WI38 (cell line): ENCODE data around the gene A2ML1.
"Not testable (repeated sequence)": the region's sequence is repeated elsewhere in the genome, so short reads cannot be mapped to it uniquely, and the experiment has no call there.

Source experiments
- H3K4me3 ChIP-seq: 2 replicates; pipeline ENCODE4 v1.5.1; 2011; ENCODE audit warnings: low read depth, mild to moderate bottlenecking, control low read depth, low read length
- CTCF ChIP-seq: IDR thresholded peaks from 2 replicates; pipeline ENCODE4 v1.5.1; 2012; ENCODE audit warnings: low read depth, mild to moderate bottlenecking, control low read depth, low read length

The A2ML1 gene

GRCh38 chr12:8894378-8894777 lies 72.0 kb downstream of the A2ML1 start:
- TF ChIP-seq CTCF, result no peak
- no peak overlapping the region for H3K4me3 ChIP-seq

- TF ChIP-seq CTCF, result no peak
- H3K4me3 ChIP-seq, result no peak overlapping the region
Observed at GRCh38 chr12:8894986-8895385, 72.6 kb downstream of the A2ML1 start.

- H3K4me3 ChIP-seq, result no peak overlapping the region
- no peak for TF ChIP-seq CTCF
Observed at GRCh38 chr12:8897081-8897480, 74.7 kb downstream of the A2ML1 start.

- H3K4me3 ChIP-seq, result no peak overlapping the region
- no peak for TF ChIP-seq CTCF
Observed at GRCh38 chr12:8899830-8900229, 77.4 kb downstream of the A2ML1 start.

- not testable (repeated sequence) for H3K4me3 ChIP-seq
Observed at GRCh38 chr12:8902703-8903102, 80.3 kb downstream of the A2ML1 start.

- no peak for TF ChIP-seq CTCF
- no peak overlapping the region for H3K4me3 ChIP-seq
Observed at GRCh38 chr12:8903646-8904045, 81.2 kb downstream of the A2ML1 start.

- no peak for TF ChIP-seq CTCF
- H3K4me3 ChIP-seq, result no peak overlapping the region
Observed at GRCh38 chr12:8904665-8905064, 82.2 kb downstream of the A2ML1 start.

- H3K4me3 ChIP-seq, result no peak overlapping the region
- no peak for TF ChIP-seq CTCF
Observed at GRCh38 chr12:8905546-8905945, 83.1 kb downstream of the A2ML1 start.
